DND-41 (cell line): ENCODE data around the gene RBM42.

Experiments used
- CTCF ChIP-seq: IDR thresholded peaks from 2 replicates; pipeline ENCODE4 v1.5.1; 2012; ENCODE audit warnings: borderline replicate concordance, low read length, moderate library complexity, mild to moderate bottlenecking; ENCODE audit not compliant: poor library complexity, severe bottlenecking; ENCODE audit errors: extremely low read depth
- EZH2 ChIP-seq: IDR thresholded peaks from 3 replicates; pipeline ENCODE4 v1.6.1; 2012; ENCODE audit warnings: borderline replicate concordance, low read depth, mild to moderate bottlenecking, moderate library complexity, low read length, inconsistent platforms; ENCODE audit not compliant: severe bottlenecking

- TF ChIP-seq CTCF: no peak
- TF ChIP-seq EZH2: no peak
Measured at GRCh38 chr19:35585848-35586247, 43.0 kb upstream of the RBM42 start, which contains the start of gene PMIS2.
